Measurements from ENCODE around the gene LTB. TPM values are rescaled to one million over a fixed set of nuclear protein-coding genes. Genes with fewer than 3 reads are reported as not detected.

LTB gene, protein sequence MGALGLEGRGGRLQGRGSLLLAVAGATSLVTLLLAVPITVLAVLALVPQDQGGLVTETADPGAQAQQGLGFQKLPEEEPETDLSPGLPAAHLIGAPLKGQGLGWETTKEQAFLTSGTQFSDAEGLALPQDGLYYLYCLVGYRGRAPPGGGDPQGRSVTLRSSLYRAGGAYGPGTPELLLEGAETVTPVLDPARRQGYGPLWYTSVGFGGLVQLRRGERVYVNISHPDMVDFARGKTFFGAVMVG
- total RNA-seq (18.5 TPM), polyA plus RNA-seq (ENCODE audit: insufficient read depth, low read depth, low replicate concordance) (6.6 TPM)
- long read RNA-seq, donor 1 = 0 reads
- long read RNA-seq, donor 2, partial matches to known transcripts = 0 of 4 reads
- long read RNA-seq, donor 2, other reads (novel, unspliced or antisense) = 0 of 4 reads
- long read RNA-seq, donor 3, partial matches to known transcripts = 0 of 3 reads
- long read RNA-seq, donor 3, other reads (novel, unspliced or antisense) = 0 of 3 reads
- long read RNA-seq, donor 4, partial matches to known transcripts = 0 of 1 reads
- long read RNA-seq, donor 4, other reads (novel, unspliced or antisense) = 0 of 1 reads
- long read RNA-seq, donor 5 = 0 reads
- long read RNA-seq, donor 6 = 0 reads
- long read RNA-seq, donor 7, transcript LTB-210 (4 exons, 897 nt) = major isoform, 10 of 47 reads
- long read RNA-seq, donor 7, transcript LTB-211 (3 exons, 853 nt) = minor isoform, 9 of 47 reads
- long read RNA-seq, donor 7, partial matches to known transcripts = 1 of 47 reads
- long read RNA-seq, donor 7, other reads (novel, unspliced or antisense) = 25 of 47 reads
- long read RNA-seq, donor 8, partial matches to known transcripts = 0 of 3 reads
- long read RNA-seq, donor 8, other reads (novel, unspliced or antisense) = 0 of 3 reads
- long read RNA-seq, donor 9, partial matches to known transcripts = 0 of 1 reads
- long read RNA-seq, donor 9, other reads (novel, unspliced or antisense) = 0 of 1 reads
- long read RNA-seq, donor 10, partial matches to known transcripts = 0 of 1 reads
- long read RNA-seq, donor 10, other reads (novel, unspliced or antisense) = 0 of 1 reads

DNA sequence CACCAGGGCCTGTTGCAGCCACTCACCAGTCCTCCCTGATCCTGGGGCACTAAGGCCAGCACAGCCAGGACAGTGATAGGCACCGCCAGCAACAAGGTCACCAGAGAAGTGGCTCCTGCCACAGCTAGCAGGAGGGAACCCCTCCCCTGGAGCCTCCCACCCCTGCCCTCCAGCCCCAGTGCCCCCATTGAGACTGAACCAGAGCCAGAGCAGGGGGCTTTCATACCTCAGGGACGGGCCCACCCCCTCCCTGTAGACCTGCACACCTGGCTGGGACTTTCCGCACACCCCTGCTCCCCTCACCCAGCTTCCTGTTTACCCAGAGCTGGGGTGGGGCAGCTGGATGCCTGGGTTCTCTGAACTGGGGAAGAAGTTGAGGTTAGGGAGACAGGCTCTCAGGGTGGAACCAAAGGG is at the start of gene LTB:
Gene LTB (minus strand): TSS at position 195 of the 414 bp plus-strand sequence. CDS start 7 bp downstream, at position 188.
- intact Hi-C loops (cut with DNase I) = no loop called here
- peaks cover 0 to 10% (median 5%) of the 10 kb centered on the region in 3 donors for H3K4me1 ChIP-seq (ENCODE audit: control insufficient read depth in 2 of 3, insufficient read depth in 2 of 3, low read depth in 1 of 3, low read length in 3 of 3)
- H3K9me3 ChIP-seq (ENCODE audit: control insufficient read depth in 2 of 3, insufficient read depth in 1 of 3, low read length in 3 of 3) = no peaks in the 10 kb centered on the region
- no peaks in the 10 kb centered on the region for H3K36me3 ChIP-seq (ENCODE audit: control insufficient read depth in 2 of 3, insufficient read depth in 3 of 3, low read length in 3 of 3)
- TF ChIP-seq, protein P1, sequence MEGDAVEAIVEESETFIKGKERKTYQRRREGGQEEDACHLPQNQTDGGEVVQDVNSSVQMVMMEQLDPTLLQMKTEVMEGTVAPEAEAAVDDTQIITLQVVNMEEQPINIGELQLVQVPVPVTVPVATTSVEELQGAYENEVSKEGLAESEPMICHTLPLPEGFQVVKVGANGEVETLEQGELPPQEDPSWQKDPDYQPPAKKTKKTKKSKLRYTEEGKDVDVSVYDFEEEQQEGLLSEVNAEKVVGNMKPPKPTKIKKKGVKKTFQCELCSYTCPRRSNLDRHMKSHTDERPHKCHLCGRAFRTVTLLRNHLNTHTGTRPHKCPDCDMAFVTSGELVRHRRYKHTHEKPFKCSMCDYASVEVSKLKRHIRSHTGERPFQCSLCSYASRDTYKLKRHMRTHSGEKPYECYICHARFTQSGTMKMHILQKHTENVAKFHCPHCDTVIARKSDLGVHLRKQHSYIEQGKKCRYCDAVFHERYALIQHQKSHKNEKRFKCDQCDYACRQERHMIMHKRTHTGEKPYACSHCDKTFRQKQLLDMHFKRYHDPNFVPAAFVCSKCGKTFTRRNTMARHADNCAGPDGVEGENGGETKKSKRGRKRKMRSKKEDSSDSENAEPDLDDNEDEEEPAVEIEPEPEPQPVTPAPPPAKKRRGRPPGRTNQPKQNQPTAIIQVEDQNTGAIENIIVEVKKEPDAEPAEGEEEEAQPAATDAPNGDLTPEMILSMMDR (IDR thresholded peaks at IDR 0.05; ENCODE audit: borderline replicate concordance, extremely low read depth, insufficient read depth) = no peak
- DNase-seq (no peak), FAIRE-seq (no peak)
- no peaks in the 10 kb centered on the region for H3K27me3 ChIP-seq (ENCODE audit: control insufficient read depth, insufficient read depth, low read length)
- H3K27ac ChIP-seq (ENCODE audit: low read depth in 2 of 2, low read length in 2 of 2) = peak within 1 kb of the TSS; percentile 70 to 78
- H3K9ac ChIP-seq (ENCODE audit: low read length in 3 of 3) = peak within 1 kb of the TSS; percentile 69 to 97 (median 93)
- peak within 1 kb of the TSS; percentile 65 to 93 (median 90) for H3K4me3 ChIP-seq (ENCODE audit: low read length in 3 of 3)

DNA sequence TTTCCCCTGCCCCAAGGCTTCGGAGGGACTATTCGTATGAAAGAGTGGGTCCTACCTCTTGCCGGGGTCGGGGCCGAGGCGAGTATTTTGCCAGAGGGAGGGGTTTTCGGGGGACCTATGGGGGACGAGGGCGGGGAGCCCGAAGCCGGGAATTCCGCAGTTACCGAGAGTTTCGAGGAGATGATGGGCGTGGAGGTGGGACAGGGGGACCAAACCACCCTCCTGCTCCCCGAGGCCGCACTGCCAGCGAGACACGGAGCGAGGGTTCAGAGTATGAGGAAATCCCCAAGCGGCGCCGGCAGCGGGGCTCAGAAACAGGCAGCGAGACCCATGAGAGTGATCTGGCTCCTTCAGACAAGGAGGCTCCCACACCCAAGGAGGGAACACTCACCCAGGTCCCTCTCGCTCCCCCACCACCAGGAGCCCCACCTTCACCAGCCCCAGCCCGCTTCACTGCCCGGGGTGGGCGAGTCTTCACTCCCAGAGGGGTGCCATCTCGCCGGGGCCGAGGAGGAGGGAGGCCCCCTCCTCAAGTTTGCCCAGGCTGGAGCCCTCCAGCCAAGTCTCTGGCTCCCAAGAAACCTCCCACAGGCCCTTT is 49.6 kb upstream of the LTB start:
- intact Hi-C loops (cut with DNase I) = no loop called here
- Histone ChIP-seq H3K9me3 (ENCODE audit: control insufficient read depth in 2 of 3, insufficient read depth in 1 of 3, low read length in 3 of 3) (no peaks in the 10 kb centered on the region), H3K36me3 (ENCODE audit: control insufficient read depth in 2 of 3, insufficient read depth in 3 of 3, low read length in 3 of 3) (peaks cover 17 to 79% (median 41%) of the 10 kb centered on the region in 3 donors), H3K27ac (ENCODE audit: low read depth in 2 of 2, low read length in 2 of 2) (no peak overlapping the region), H3K9ac (ENCODE audit: low read length in 3 of 3) (no peak overlapping the region), H3K4me1 (ENCODE audit: control insufficient read depth in 2 of 3, insufficient read depth in 2 of 3, low read depth in 1 of 3, low read length in 3 of 3) (no peaks in the 10 kb centered on the region), H3K27me3 (ENCODE audit: control insufficient read depth, insufficient read depth, low read length) (no peaks in the 10 kb centered on the region), H3K4me3 (ENCODE audit: low read length in 3 of 3) (no peak overlapping the region)
- DNase-seq (peak in 1 of 5 donors; percentile 80), FAIRE-seq (no peak)
- TF ChIP-seq, protein P1 (IDR thresholded peaks at IDR 0.05; ENCODE audit: borderline replicate concordance, extremely low read depth, insufficient read depth) = no peak

DNA sequence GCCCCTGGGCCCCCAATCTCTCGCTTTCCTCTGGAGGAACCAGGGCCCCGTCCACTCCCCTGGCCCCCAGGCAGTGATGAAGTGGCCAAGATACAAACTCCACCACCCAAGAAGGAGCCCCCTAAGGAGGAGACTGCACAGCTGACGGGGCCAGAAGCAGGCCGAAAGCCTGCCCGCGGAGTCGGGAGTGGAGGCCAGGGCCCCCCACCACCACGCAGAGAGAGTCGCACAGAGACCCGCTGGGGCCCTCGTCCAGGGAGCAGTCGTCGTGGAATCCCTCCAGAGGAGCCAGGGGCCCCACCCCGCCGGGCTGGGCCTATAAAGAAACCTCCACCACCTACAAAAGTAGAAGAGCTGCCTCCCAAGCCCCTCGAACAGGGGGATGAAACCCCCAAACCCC is 49.0 kb upstream of the LTB start:
- Histone ChIP-seq H3K9ac (ENCODE audit: low read length in 3 of 3) (no peak overlapping the region), H3K4me3 (ENCODE audit: low read length in 3 of 3) (no peak overlapping the region), H3K4me1 (ENCODE audit: control insufficient read depth in 2 of 3, insufficient read depth in 2 of 3, low read depth in 1 of 3, low read length in 3 of 3) (no peaks in the 10 kb centered on the region), H3K9me3 (ENCODE audit: control insufficient read depth in 2 of 3, insufficient read depth in 1 of 3, low read length in 3 of 3) (no peaks in the 10 kb centered on the region), H3K27ac (ENCODE audit: low read depth in 2 of 2, low read length in 2 of 2) (no peak overlapping the region), H3K27me3 (ENCODE audit: control insufficient read depth, insufficient read depth, low read length) (no peaks in the 10 kb centered on the region), H3K36me3 (ENCODE audit: control insufficient read depth in 2 of 3, insufficient read depth in 3 of 3, low read length in 3 of 3) (peaks cover 20 to 79% (median 39%) of the 10 kb centered on the region in 3 donors)
- TF ChIP-seq, protein P1 (IDR thresholded peaks at IDR 0.05; ENCODE audit: borderline replicate concordance, extremely low read depth, insufficient read depth) = no peak
- FAIRE-seq (no peak), DNase-seq (no peak)
- intact Hi-C loops (cut with DNase I) = no loop called here

Data from kidney (tissue), 22 donors.